Natural killer cell treated with Interleukin-12 subunit alpha and Interleukin-12 subunit beta and Interleukin-15 and Interleukin-18, amount 100 ng/mL, for 72 hours (primary cell): ENCODE data around the gene KCNG2. TPM values are rescaled to one million over a fixed set of nuclear protein-coding genes. Genes with fewer than 3 reads are reported as not detected.

Source experiments
- total RNA-seq, 2 donors: library from RNA; stranded (reverse); gene quantifications; one replicate each; pipeline ENCODE4 v1.2.3, GENCODE V29; 2022

KCNG2 gene
- total RNA-seq, 2 donors from 2014 or later: not detected

Other genes with a start within 250 kb of the KCNG2 start
- gene CTDP1, start 118.1 kb upstream of the KCNG2 start, total RNA-seq: 10 to 100 TPM; 36.6 to 45.3 TPM
- gene SLC66A2, start 153.7 kb downstream of the KCNG2 start, total RNA-seq: 10 to 100 TPM; 23.8 to 28.1 TPM
- 1 to 10 TPM; 1.2 to 6.2 TPM for gene HSBP1L1, start 166.7 kb downstream of the KCNG2 start, total RNA-seq
- 100 to 1,000 TPM in 1 of 2 donors, 10 to 100 TPM in 1; 97.2 to 143 TPM for gene TXNL4A, start 190.6 kb downstream of the KCNG2 start, total RNA-seq
- gene RBFA, start 236.5 kb downstream of the KCNG2 start, total RNA-seq: 10 to 100 TPM; 23.0 to 47.3 TPM